CD4-positive, alpha-beta T cell treated with Interleukin-21 for 1 hour (primary cell): ENCODE results near the gene SPOCD1.

ENCODE experiments used
- DNase-seq: peaks from one replicate; pipeline ENCODE4 v3.0.0-alpha.2; 2020

Gene SPOCD1

GRCh38 chr1:31799895-31800673, 15.7 kb downstream of the SPOCD1 start:
- DNase-seq: no peak

- DNase-seq: no peak
Observed at GRCh38 chr1:31799196-31799894, 16.5 kb downstream of the SPOCD1 start.

- DNase-seq: no peak
Observed at GRCh38 chr1:31798433-31799195, 17.2 kb downstream of the SPOCD1 start.

GRCh38 chr1:31798086-31798432, 17.8 kb downstream of the SPOCD1 start:
- DNase-seq: no peak

- no peak for DNase-seq
Observed at GRCh38 chr1:31797216-31797615, 18.6 kb downstream of the SPOCD1 start.

GRCh38 chr1:31796707-31797106, 19.1 kb downstream of the SPOCD1 start:
- DNase-seq: no peak

- no peak for DNase-seq
Observed at GRCh38 chr1:31795801-31796621, 19.8 kb downstream of the SPOCD1 start.

- no peak for DNase-seq
Observed at GRCh38 chr1:31795096-31795675, 20.6 kb downstream of the SPOCD1 start.

- no peak for DNase-seq
Observed at GRCh38 chr1:31793586-31794285, 22.1 kb downstream of the SPOCD1 start.

GRCh38 chr1:31793086-31793485, 22.7 kb downstream of the SPOCD1 start:
- no peak for DNase-seq

- no peak for DNase-seq
Observed at GRCh38 chr1:31792541-31792940, 23.3 kb downstream of the SPOCD1 start.

- no peak for DNase-seq
Observed at GRCh38 chr1:31792116-31792515, 23.7 kb downstream of the SPOCD1 start.

- no peak for DNase-seq
Observed at GRCh38 chr1:31791131-31791858, 24.5 kb downstream of the SPOCD1 start.

GRCh38 chr1:31790641-31791091, 25.2 kb downstream of the SPOCD1 start:
- no peak for DNase-seq

- DNase-seq: no peak
Observed at GRCh38 chr1:31790140-31790539, 25.7 kb downstream of the SPOCD1 start.

GRCh38 chr1:31789259-31790065, 26.4 kb downstream of the SPOCD1 start:
- peak; percentile 94 for DNase-seq

- DNase-seq: no peak
Observed at GRCh38 chr1:31788825-31789256, 27.0 kb downstream of the SPOCD1 start.

- peak; percentile 92 for DNase-seq
Observed at GRCh38 chr1:31788138-31788824, 27.5 kb downstream of the SPOCD1 start.

- no peak for DNase-seq
Observed at GRCh38 chr1:31787786-31788137, 28.1 kb downstream of the SPOCD1 start.

- DNase-seq: no peak
Observed at GRCh38 chr1:31787261-31787660, 28.6 kb downstream of the SPOCD1 start.
